ENCODE data around the gene CCDC88B.

The CCDC88B gene, protein sequence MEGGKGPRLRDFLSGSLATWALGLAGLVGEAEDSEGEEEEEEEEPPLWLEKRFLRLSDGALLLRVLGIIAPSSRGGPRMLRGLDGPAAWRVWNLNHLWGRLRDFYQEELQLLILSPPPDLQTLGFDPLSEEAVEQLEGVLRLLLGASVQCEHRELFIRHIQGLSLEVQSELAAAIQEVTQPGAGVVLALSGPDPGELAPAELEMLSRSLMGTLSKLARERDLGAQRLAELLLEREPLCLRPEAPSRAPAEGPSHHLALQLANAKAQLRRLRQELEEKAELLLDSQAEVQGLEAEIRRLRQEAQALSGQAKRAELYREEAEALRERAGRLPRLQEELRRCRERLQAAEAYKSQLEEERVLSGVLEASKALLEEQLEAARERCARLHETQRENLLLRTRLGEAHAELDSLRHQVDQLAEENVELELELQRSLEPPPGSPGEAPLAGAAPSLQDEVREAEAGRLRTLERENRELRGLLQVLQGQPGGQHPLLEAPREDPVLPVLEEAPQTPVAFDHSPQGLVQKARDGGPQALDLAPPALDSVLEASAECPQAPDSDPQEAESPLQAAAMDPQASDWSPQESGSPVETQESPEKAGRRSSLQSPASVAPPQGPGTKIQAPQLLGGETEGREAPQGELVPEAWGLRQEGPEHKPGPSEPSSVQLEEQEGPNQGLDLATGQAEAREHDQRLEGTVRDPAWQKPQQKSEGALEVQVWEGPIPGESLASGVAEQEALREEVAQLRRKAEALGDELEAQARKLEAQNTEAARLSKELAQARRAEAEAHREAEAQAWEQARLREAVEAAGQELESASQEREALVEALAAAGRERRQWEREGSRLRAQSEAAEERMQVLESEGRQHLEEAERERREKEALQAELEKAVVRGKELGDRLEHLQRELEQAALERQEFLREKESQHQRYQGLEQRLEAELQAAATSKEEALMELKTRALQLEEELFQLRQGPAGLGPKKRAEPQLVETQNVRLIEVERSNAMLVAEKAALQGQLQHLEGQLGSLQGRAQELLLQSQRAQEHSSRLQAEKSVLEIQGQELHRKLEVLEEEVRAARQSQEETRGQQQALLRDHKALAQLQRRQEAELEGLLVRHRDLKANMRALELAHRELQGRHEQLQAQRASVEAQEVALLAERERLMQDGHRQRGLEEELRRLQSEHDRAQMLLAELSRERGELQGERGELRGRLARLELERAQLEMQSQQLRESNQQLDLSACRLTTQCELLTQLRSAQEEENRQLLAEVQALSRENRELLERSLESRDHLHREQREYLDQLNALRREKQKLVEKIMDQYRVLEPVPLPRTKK (N-terminal part only)

DNA sequence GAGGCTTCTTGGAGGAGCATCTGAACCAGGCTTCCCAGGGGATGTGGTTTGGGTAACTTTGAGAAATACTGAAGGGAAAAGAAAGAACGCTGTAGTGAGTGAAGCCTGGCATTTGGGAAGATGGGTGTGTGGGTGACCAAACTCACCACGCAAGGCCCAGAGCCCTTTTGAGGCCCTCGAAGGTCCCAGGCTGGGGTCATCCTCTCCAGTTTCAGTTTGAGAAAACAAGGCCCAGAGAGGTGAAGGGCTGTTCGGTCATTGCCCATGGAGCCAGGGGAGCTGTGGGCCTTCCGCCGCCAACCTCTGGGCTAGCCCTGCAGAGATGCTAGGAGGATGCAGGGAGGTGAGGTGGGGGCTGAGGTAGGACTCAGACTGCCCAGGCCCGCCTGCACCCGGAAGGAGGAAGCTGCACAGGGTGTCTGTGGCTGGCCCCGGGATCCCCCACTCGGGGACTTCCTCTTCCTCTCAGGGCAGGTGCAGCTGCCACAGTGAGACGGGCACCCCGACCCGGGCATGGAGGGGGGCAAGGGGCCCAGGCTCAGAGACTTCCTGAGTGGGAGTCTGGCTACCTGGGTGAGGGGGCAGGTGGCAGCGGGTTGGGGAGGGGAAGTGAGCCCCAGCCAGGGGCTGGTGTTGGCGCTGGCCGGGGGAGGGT, at the start of gene CCDC88B:
TSS of gene CCDC88B (plus strand) at position 451 of the 655 bp plus-strand sequence. CDS start at position 514, 63 bp downstream.
- peaks cover 8% of the 10 kb centered on the region for H3K4me1 ChIP-seq (ENCODE audit: control insufficient read depth, insufficient read depth, low read length)
- no peaks in the 10 kb centered on the region for H3K36me3 ChIP-seq (ENCODE audit: control insufficient read depth, insufficient read depth, low read length)
- no CpG with 5 or more reads among the region's 16 CpGs for WGBS (ENCODE audit: insufficient coverage, insufficient read length)
- no peaks in the 10 kb centered on the region for H3K27me3 ChIP-seq (ENCODE audit: control insufficient read depth, insufficient read depth, low read length)
- no peaks in the 10 kb centered on the region for H3K9me3 ChIP-seq (ENCODE audit: control insufficient read depth, insufficient read depth, low read length)
- no peak for DNase-seq (ENCODE audit: low read depth, low spot score)
- H3K27ac ChIP-seq (ENCODE audit: low read length), result no peak within 1 kb of the TSS
- H3K4me3 ChIP-seq (ENCODE audit: low read length), result peak within 1 kb of the TSS; percentile 43; the same call in 1 of the 2 replicates

DNA sequence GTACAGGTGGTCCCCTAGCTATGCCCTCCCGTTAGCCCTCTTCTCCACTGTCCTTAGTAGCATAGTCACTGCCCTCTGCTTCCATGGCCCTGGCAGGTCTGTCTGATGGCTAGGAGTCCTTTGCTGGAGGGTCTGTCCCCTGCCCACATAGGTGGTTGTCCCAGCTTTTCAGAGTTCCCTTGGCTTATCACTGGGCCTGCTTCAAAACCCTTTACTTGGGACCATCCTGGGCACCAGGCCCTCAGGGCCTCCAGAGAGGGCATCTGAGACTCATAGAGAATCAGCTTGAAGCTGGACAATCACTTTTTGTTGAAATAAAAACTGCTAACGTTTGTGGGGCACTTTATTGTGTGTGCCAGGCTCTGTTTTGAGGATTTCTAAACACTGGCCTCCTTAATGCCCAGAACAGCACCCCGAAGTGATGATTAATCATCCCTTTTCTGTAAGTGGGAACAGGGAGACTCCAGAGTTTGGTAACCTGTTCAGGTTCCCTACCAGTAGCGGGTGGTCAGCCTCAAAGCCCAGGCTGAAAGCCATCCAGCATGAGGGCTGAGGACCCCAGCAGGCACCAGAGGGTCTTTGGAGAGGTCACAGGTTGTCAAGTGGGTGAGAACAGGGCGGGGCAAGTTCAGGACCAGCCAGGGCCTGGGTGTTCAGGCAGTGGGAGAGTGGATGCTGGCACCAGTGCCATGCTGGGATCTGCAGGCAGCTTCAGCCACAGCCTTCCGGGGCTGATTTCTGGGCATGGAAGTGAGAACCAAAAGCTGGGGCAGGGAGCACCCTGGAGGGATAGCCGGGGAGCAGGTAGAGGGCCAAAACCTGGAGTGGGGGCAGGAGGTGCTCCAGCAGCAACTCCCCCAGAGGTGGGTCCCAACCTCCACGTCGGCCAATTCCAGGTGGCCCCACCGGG, 49.4 kb upstream of the CCDC88B start:
- Histone ChIP-seq H3K9me3 (ENCODE audit: control insufficient read depth, insufficient read depth, low read length) (no peaks in the 10 kb centered on the region), H3K4me3 (ENCODE audit: low read length) (no peak overlapping the region), H3K36me3 (ENCODE audit: control insufficient read depth, insufficient read depth, low read length) (no peaks in the 10 kb centered on the region), H3K27me3 (ENCODE audit: control insufficient read depth, insufficient read depth, low read length) (peaks cover 53% of the 10 kb centered on the region), H3K27ac (ENCODE audit: low read length) (no peak overlapping the region), H3K4me1 (ENCODE audit: control insufficient read depth, insufficient read depth, low read length) (peaks cover 9% of the 10 kb centered on the region; the same call in 1 of the 2 replicates)
- DNase-seq (ENCODE audit: low read depth, low spot score), result no peak
- no CpG with 5 or more reads among the region's 10 CpGs for WGBS (ENCODE audit: insufficient coverage, insufficient read length)

DNA sequence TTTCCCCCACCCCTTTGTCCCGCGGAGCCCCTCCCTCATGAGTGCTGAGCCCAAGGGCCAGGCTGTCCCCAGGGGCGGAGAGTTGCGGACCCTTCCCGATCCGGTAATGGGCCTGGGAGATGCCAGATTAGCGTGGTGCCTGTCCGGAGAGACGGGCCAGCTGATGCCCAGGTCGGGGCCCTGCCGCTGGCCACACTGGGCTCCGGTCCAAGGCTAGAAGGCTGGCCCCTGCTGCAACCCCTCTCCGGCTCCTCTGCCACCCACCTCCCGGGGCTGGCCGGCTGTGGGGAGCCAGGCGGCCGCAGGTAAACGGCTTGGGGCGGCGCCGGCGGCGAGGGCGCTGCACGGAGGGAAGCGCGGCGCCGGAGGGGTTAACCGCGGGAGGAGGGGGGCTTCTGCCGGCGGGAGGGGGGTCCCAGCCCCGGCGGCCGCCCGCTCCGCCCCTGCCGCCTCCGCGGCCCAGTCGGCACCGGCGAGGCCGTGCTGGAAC, 48.7 kb upstream of the CCDC88B start, which contains the start of gene KCNK4:
TSS of gene KCNK4 (plus strand) at position 41 of the 490 bp plus-strand sequence. CDS start 1,717 bp downstream, outside the sequence.
- Histone ChIP-seq H3K27me3 (ENCODE audit: control insufficient read depth, insufficient read depth, low read length) (peaks cover 60% of the 10 kb centered on the region), H3K9me3 (ENCODE audit: control insufficient read depth, insufficient read depth, low read length) (no peaks in the 10 kb centered on the region), H3K4me1 (ENCODE audit: control insufficient read depth, insufficient read depth, low read length) (peaks cover 6% of the 10 kb centered on the region; the same call in 1 of the 2 replicates), H3K4me3 (ENCODE audit: low read length) (peak within 1 kb of the TSS; percentile 33; the same call in 1 of the 2 replicates), H3K27ac (ENCODE audit: low read length) (no peak within 1 kb of the TSS), H3K36me3 (ENCODE audit: control insufficient read depth, insufficient read depth, low read length) (no peaks in the 10 kb centered on the region)
- no CpG with 5 or more reads among the region's 45 CpGs for WGBS (ENCODE audit: insufficient coverage, insufficient read length)
- no peak for DNase-seq (ENCODE audit: low read depth, low spot score)

DNA sequence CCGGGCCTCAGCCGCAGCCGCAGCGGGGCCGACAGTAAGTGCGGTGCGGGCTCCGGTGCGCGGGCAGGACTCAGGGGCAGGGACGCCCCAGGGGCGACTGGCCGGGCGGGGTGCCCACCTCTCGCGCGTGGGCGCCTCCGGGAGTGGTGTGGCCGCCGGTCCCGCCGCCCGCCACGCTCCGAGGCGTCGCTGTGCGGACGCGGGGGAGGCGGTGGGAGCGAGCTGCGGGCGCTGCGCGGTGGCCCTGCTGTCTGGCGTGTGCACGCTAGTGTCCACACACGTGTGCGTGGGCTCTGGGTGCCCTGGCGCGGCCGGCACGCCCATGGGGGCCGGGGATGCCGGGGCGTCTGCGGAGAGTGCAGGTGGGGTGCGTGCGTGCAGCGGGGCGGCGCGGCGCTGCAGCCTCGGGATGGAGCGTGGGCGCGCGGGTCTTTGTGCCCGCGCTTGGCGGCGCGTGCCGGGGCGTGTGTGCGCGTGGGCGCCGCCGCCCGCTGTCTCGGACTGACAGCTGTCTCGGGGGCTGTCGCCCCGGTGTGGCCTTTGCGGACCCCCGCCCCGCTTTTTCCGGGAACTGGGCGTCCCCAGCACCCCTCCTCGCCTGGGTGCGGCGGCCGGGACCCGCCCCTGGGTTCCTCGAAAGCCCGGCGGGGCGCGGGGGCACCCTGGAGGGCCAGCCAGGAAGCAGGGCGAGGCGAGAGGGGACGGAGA, 48.1 kb upstream of the CCDC88B start:
- no peak overlapping the region for H3K27ac ChIP-seq (ENCODE audit: low read length)
- H3K36me3 ChIP-seq (ENCODE audit: control insufficient read depth, insufficient read depth, low read length), result no peaks in the 10 kb centered on the region
- no peak for DNase-seq (ENCODE audit: low read depth, low spot score)
- H3K4me3 ChIP-seq (ENCODE audit: low read length), result peak overlapping the region; percentile 33; the same call in 1 of the 2 replicates
- no CpG with 5 or more reads among the region's 96 CpGs for WGBS (ENCODE audit: insufficient coverage, insufficient read length)
- H3K27me3 ChIP-seq (ENCODE audit: control insufficient read depth, insufficient read depth, low read length), result peaks cover 66% of the 10 kb centered on the region
- H3K9me3 ChIP-seq (ENCODE audit: control insufficient read depth, insufficient read depth, low read length), result no peaks in the 10 kb centered on the region
- peaks cover 4% of the 10 kb centered on the region; the same call in 1 of the 2 replicates for H3K4me1 ChIP-seq (ENCODE audit: control insufficient read depth, insufficient read depth, low read length)

DNA sequence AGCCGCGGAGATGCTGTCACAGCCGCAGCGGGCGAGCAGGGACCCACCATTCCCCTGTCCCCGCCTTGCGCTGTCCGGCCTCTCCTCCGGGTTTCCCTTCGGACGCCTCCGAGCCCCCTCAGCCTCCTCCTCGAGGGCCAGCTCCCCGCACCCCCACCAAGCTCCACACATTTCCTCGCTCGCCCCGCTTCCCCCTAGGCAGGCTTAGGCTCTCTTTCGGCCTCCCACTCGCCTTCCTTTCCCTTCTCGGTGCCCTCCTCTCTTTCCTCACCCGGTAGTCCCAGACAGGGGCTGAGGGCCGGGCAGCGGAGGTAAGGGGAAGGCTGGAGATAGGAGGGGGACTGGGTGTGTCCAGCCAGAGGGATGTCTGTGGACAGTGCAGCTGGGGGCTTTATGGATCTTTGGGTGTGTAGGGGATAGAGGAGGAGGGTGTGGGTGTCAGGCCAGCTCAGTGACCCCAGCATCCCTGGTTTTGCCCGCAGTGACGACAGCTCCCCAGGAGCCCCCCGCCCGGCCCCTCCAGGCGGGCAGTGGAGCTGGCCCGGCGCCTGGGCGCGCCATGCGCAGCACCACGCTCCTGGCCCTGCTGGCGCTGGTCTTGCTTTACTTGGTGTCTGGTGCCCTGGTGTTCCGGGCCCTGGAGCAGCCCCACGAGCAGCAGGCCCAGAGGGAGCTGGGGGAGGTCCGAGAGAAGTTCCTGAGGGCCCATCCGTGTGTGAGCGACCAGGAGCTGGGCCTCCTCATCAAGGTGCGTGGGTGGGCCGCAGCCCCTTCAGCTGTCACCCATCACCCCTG, 47.3 kb upstream of the CCDC88B start:
- WGBS (ENCODE audit: insufficient coverage, insufficient read length), result no CpG with 5 or more reads among the region's 42 CpGs

DNA sequence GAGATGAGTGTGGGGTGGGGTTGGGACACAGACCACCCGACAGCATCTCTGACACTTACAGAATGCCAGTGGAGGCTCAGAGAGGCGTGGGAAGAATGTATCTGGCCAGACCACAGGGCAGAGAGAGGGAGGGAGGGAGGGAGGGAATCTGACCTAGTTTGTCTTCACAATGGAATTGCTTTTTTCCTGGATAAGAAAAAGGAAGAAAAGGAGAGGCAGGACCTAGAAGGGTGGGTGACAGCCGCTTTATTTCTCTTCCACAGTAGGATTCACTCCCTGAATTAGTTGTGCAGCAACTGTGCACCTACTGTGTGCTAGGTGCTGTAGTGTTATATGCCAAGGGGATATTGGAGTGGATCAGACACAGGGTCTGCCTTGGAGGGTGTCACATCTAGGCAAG, 45.2 kb upstream of the CCDC88B start:
- H3K27me3 ChIP-seq (ENCODE audit: control insufficient read depth, insufficient read depth, low read length), result peaks cover 94% of the 10 kb centered on the region
- peaks cover 7% of the 10 kb centered on the region; the same call in 1 of the 2 replicates for H3K4me1 ChIP-seq (ENCODE audit: control insufficient read depth, insufficient read depth, low read length)
- no peaks in the 10 kb centered on the region for H3K9me3 ChIP-seq (ENCODE audit: control insufficient read depth, insufficient read depth, low read length)
- no CpG with 5 or more reads among the region's 3 CpGs for WGBS (ENCODE audit: insufficient coverage, insufficient read length)
- DNase-seq (ENCODE audit: low read depth, low spot score), result no peak
- no peaks in the 10 kb centered on the region for H3K36me3 ChIP-seq (ENCODE audit: control insufficient read depth, insufficient read depth, low read length)
- H3K4me3 ChIP-seq (ENCODE audit: low read length), result no peak overlapping the region
- no peak overlapping the region for H3K27ac ChIP-seq (ENCODE audit: low read length)

More for the DNA sequence above, 47.3 kb upstream of the CCDC88B start:
- H3K4me1 ChIP-seq (ENCODE audit: control insufficient read depth, insufficient read depth, low read length), result peaks cover 5% of the 10 kb centered on the region; the same call in 1 of the 2 replicates
- H3K27ac ChIP-seq (ENCODE audit: low read length), result no peak overlapping the region
- no peak for DNase-seq (ENCODE audit: low read depth, low spot score)
- peaks cover 73% of the 10 kb centered on the region for H3K27me3 ChIP-seq (ENCODE audit: control insufficient read depth, insufficient read depth, low read length)
- H3K36me3 ChIP-seq (ENCODE audit: control insufficient read depth, insufficient read depth, low read length), result no peaks in the 10 kb centered on the region
- H3K4me3 ChIP-seq (ENCODE audit: low read length), result peak overlapping the region; percentile 33; the same call in 1 of the 2 replicates
- H3K9me3 ChIP-seq (ENCODE audit: control insufficient read depth, insufficient read depth, low read length), result no peaks in the 10 kb centered on the region

DNA sequence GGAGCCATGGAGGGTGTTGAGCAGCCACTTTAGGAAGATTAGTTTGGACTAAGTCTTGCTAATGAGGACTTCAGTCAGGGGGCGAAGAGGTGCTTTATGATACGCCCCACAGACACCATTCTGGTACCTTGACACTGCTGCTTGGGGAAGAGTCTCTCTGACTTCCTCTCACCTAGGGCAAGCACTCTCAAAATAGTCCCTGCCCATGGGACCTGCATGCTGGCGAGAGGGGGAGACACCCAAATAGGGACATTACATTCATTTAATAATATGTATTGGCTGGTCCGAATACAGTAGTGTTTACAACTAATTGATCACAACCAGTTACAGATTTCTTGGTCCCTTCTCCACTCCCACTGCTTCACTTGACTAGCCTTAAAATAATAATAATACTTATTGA, 44.2 kb upstream of the CCDC88B start:
- no peak for DNase-seq (ENCODE audit: low read depth, low spot score)
- no CpG with 5 or more reads among the region's 4 CpGs for WGBS (ENCODE audit: insufficient coverage, insufficient read length)
- H3K27ac ChIP-seq (ENCODE audit: low read length), result no peak overlapping the region
- no peaks in the 10 kb centered on the region for H3K36me3 ChIP-seq (ENCODE audit: control insufficient read depth, insufficient read depth, low read length)
- H3K27me3 ChIP-seq (ENCODE audit: control insufficient read depth, insufficient read depth, low read length), result peaks cover 96% of the 10 kb centered on the region
- H3K9me3 ChIP-seq (ENCODE audit: control insufficient read depth, insufficient read depth, low read length), result no peaks in the 10 kb centered on the region
- H3K4me1 ChIP-seq (ENCODE audit: control insufficient read depth, insufficient read depth, low read length), result peaks cover 7% of the 10 kb centered on the region; the same call in 1 of the 2 replicates
- H3K4me3 ChIP-seq (ENCODE audit: low read length), result no peak overlapping the region

DNA sequence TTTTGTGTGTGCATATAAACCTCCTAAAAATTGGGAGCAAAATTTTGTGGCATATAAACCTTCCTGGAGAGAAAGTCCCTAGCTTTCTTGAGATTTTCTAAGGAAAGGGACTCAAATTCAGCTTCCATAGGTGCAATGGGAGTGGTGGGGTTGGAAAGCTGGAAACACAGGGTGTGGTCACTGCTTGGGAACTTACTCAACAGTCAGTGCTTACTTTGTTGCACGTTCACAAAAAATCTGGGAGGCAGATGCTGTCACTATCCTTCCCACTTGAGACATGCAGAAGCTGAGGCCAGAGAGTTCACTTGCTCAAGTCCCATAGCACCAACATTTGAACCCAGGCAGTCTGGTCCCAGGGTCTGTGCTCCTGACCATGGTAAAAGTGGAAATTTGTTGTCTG, 43.8 kb upstream of the CCDC88B start:
- peaks cover 7% of the 10 kb centered on the region; the same call in 1 of the 2 replicates for H3K4me1 ChIP-seq (ENCODE audit: control insufficient read depth, insufficient read depth, low read length)
- no peak for DNase-seq (ENCODE audit: low read depth, low spot score)
- no peak overlapping the region for H3K4me3 ChIP-seq (ENCODE audit: low read length)
- H3K27me3 ChIP-seq (ENCODE audit: control insufficient read depth, insufficient read depth, low read length), result peaks cover 92% of the 10 kb centered on the region
- H3K27ac ChIP-seq (ENCODE audit: low read length), result no peak overlapping the region
- H3K36me3 ChIP-seq (ENCODE audit: control insufficient read depth, insufficient read depth, low read length), result no peaks in the 10 kb centered on the region
- WGBS (ENCODE audit: insufficient coverage, insufficient read length), result no CpG with 5 or more reads among the region's 1 CpG
- H3K9me3 ChIP-seq (ENCODE audit: control insufficient read depth, insufficient read depth, low read length), result no peaks in the 10 kb centered on the region

Measured in iPS DF 6.9 (cell line).